Peyer's patch (tissue), 4 donors: ENCODE measurements around the gene OVOL3.

ENCODE experiments used
- CTCF ChIP-seq, 6 experiments: fragments of 450-650 bp in 4 of 6; fragments of 200-600 bp in 2 of 6; sonication (generic) in 1 of 6; IDR thresholded peaks; one replicate each; pipeline ENCODE4 v1.5.1; 2017 to 2019; ENCODE audit warnings: antibody characterized with exemption in 6 of 6, mild to moderate bottlenecking in 3 of 6, moderate library complexity in 1 of 6
- POLR2A ChIP-seq, 2 donors: fragments of 450-650 bp; IDR thresholded peaks; one replicate each; pipeline ENCODE4 v1.5.1; 2017; ENCODE audit warnings: antibody characterized with exemption in 2 of 2, mild to moderate bottlenecking in 2 of 2, moderate library complexity in 2 of 2

- TF ChIP-seq CTCF (IDR thresholded peaks at IDR 0.05) (no peak), POLR2A (IDR thresholded peaks at IDR 0.05) (no peak)
Measured at GRCh38 chr19:36103842-36104552, 6.9 kb upstream of the OVOL3 start.
